GM21390 (cell line): ENCODE results near the gene STAT4.

Experiments used
- ATAC-seq: cut with Tn5 transposase; IDR thresholded peaks from one replicate; pipeline ENCODE4 v1.9.1; 2021; ENCODE audit not compliant: unreplicated experiment

STAT4 gene

DNA sequence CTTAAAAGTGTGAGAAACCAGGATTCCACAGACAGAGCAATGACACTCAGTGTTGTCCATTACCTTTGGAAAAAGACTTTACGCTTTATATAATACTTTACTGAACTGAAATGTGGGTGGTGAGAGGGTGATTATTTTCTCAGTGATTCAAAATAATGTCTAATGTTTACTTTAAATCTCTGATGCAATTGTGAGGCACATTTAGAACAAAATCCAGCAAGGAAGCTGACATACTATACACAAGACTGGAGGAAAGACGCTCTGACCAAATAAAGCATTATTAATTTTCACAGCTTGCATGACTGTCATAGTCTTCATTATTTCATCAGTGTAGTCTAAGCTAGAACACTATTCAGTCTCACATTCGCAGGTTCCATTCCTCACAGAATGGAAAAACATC lies 102.7 kb downstream of the STAT4 start:
- no peak for ATAC-seq

DNA sequence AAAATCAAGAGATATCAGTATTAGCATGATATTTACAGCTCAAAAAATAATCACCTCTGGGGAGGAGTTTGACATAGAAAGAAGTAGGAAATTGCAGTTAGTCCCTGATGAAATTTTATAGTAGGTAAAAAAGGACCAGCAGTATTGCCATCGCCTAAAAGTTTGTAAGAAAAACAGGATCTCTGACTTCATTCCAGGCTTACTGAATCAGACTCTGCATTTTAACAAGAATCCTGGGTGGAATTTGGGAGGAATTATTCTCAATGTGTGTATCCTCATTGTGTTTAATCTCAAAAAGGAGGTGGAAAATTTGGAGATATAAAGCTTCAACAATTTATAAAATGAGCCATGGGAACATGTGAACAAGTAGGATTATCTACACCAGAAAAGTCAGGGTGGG lies 105.7 kb downstream of the STAT4 start:
- ATAC-seq, result no peak

DNA sequence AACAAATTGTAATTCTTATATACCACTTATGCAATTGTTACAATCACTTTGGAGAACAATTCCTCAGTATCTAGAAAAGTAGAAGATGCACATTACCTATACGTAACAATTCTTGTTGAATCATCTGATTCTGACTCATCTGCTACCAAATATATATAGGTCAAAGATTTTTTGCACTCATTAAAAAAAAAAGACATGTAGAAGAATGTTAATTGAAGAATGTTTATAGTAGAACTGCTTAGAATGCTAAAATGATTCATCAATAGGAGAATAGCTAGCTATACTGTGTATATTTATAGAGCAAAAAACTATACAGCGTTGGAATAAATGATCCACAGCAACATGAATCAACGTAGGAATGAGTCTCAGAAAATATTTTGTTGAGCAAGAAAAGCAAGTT lies 107.4 kb downstream of the STAT4 start:
- ATAC-seq, result no peak

DNA sequence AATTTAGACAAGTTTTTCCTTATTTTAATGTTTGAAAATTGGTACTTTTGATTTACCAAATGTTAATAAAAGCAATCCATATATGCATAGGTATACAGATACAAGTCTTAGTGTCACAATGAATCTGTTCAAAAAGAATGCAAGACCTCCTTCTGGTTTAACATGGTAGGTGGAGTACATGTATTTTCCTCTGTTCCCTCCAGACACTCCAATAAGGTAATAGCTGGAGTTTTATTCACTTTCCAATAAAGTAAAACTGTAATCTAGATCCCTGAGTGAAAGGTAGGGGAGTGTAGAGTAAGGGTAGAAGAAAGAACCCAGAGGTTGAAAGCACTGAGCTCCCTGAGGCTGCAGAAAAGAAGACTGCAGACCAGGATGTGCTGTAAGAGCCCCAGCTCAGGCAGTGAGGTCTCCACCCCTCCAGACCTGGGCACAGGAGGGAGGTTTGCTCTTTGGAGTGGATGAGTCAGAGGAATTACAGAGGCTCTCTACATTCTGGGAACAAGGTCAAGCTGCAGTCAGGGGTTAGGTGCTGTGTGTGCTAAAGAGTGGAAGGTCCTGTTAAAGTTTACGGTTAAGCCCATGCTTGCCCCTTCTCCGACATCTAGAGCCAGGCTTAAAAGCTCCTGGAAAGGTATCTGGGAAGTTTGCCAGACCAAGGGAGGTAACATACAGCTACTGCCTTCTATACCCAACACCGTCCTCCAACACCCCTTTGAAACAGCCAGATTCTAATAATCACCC lies 109.2 kb downstream of the STAT4 start:
- ATAC-seq, result no peak

DNA sequence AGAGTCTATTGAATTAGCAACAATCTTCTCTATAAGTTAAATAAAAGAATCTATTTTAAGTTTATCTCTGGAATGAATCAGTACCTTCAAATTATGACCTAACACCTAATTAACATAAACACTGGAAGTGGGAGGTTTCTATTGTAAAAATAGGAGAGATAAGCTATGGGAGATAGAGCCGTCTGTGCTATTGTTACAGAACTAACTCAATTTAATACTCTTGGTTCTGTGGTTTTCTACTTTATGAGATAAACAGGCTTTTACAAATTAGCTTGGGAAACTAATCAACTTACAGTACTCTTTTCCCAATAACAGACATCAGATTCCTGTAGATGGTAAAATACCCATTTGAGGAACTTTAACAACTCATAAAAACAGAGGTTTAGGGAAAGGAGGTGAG lies 111.2 kb downstream of the STAT4 start:
- no peak for ATAC-seq

DNA sequence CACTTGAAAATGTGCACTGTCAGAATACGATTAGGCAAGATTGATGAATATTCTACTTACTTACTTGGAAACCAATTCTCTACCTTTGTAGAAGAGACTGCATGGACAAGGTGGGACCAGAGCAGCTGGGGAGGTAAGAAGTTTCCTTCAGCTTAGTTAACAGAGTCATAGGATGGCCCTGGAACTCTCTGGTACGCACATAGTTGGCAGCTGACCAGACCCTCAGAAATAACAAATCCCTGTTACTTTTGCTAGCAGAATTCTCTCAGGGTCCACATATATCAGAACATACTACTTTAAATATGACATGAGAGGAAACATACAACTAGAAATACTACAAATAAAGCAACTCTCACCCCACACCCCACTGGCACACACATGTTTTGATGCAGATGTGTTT lies 112.1 kb downstream of the STAT4 start:
- no peak for ATAC-seq

DNA sequence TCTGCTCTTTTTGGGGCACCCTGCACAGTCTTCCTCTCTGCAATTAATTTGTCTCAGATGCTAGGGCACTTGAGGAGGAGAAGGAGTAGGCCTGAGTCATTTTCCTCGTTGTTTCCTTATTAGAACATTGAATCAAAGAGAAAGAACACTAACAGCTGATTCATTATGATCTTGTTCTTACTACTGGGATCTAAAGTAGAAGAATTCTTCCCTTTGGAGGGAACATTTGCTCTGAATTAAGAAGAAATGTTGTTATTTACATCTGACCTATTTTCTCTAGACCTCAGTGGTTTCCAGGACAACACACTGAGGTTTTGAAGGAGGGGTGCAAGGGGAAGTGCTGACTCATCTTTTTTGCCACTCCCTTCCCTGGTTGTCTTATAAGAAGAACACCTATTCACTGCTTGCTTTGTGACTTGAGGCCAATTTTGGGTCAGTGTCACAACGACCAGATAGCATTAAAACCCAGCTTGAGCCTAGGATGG lies 112.5 kb downstream of the STAT4 start:
- ATAC-seq, result no peak

DNA sequence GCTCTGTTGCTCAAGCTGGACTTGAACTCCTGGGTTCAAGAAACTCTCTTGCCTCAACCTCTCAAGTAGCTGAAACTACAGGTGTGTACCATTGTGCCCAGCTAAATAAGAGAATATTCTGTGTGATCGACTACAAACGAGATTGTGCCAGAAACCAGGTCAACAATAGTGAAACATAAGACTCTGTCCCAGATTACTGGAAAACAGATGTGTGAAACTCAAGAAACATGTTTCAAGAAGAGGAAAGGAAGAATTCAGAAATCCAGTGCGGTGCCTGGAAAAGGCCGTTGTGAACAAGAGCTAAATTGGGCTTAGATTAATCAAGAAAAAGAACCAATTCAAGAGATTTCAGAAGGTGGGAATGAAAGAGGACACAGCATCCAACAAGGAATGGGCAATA lies 113.4 kb downstream of the STAT4 start:
- ATAC-seq, result no peak

DNA sequence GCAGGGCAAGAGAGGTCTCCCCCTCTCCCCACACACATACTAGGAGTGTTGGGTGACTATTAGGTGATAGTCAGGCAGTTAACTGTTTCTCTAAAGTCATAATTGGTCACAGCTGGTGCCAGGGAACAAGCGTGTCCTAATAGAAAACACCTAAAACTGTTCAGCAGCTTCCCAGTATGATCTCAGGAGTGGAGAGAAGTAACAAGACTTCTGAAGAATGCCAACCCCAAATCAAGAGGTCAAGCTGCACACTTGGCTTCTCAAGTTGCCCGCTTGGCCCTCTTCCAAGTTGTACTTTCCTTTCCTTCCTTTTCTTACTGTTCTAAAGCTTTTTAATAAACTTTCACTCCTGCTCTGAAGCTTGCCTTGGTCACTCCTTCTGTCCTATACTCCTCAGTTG lies 114.4 kb downstream of the STAT4 start:
- no peak for ATAC-seq

DNA sequence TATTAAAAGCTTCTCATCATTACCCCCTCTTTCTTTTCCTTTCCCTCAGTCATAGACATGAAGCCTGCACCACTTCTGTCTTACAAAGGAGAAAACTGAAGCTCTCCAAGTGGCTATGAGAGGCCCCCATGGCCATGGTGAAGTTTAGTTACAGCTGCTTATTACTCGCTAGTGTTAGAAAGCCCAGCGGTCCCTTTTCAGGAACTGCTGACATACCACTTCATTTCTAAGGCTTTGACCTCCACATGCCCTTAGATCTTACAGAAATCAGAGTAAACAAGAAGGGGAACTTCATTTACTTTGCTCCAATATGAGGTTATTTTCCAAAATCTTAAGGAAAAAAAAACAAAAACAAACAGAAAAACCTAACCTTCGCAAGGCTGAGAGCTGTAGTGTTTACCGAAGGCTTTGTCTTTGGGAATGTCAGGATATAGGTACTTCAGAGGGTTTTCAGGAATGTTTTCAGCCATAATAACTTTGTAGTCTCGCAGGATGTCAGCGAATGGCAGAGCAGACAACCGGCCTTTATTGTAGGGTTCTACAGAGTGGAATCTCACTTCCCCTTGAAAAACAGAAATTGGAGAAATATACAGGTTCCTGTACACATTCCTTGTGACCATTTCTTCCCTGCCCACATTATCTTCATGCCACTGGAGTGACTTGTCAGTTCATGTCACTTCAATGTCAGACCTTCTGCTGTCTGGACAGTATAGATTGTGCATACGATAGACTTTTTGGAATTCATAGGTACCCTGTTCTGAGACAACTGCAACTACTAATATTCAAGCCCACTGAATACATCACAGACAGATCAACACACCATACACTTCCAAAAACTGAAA lies 118.0 kb downstream of the STAT4 start:
- no peak for ATAC-seq

DNA sequence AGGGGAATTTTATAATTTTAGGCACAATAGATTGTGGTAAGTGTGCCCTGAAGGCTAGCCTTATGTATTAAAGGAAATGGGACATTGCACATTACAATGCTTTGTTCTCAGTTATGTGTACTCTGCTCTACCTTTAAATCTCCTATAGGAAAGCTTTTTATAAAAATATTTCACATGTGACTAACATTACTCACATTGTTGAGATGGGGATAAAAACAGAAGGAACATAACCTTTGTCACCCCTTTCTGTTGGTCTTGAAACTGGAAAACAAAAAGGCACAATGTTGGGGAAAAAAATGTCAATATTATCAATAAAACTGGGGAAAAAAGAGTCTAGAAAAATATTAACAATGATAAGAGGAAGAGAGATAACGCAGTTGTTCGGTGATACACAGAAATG lies 119.5 kb downstream of the STAT4 start:
- ATAC-seq, result no peak

DNA sequence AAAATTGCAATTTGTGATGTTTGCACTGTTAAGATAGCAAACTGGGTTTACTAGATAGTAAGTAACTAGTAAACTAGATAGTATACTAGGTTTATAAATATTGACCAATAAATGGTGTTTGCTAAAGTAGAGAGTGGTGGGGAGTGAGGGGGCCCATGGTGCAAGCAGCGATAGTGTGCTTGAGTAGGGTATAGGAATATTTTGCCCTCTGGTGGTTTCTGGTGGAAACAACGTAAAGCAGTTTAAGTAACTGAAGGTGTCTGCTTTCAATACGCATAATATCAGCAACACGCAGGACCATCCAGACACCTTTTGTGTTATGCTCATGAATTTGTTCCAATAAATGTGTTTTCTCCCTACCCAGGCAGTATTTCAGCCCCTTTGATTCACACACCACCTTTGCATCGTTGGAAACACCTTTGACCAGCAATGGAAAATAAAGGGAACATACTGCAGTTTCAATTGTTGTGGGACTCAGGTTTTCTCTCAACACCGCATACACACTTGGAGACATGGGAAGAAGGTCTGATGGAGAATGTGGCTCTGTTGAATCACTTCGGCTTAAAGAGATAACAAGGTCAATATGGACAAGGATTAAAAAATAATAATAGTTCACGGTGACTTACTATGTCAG lies 120.2 kb downstream of the STAT4 start:
- ATAC-seq, result peak; percentile 95

DNA sequence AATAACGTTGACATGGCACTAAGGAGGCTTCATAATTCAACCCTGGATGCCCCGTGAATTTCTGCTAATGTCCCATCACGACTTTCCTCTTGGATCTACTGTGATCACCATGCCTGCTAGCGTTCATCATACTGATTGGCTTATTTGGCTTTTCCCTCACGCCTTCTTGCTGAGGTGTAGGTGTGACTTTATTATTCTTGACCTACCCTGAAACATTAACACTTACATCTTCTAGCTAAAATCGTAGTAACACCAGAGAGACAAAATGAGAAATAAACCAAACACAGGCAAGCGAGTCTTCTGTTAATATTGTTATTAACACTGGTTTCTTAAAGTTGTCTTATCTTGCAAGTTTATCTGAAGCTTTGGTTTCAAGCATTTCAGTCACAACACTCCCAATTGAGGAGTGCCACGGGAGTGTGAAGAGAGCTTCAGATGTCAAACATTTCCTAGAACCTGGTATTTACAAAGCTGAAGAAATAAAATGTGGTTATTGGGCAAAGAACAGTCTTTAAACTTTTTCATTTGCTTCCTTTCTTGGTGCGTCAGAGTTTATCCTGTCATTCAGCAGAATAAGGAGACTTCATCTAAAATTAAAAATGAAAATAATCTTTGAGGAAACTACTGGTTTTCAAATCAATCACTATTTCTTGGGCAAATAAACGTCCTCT lies 121.4 kb downstream of the STAT4 start:
- ATAC-seq, result no peak

DNA sequence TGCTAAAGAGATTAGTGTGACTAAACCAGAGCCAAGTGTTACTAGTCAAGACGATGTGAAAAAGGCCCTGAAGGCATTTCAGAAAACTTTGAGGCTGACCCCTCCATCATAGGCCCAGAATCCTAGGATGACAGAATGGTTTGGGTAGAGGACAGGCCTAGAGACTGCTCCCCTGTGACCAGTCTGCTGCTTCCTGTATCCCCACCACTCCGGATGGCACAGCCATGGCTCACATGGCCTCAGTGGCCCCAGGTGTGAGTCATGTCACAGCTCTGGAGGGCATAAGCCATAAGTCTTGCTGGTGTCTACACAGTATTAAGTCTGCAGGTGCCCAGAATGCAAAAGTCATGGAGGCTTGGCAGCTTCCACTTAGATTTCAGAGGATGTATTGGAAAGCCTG lies 124.4 kb downstream of the STAT4 start:
- ATAC-seq, result no peak

DNA sequence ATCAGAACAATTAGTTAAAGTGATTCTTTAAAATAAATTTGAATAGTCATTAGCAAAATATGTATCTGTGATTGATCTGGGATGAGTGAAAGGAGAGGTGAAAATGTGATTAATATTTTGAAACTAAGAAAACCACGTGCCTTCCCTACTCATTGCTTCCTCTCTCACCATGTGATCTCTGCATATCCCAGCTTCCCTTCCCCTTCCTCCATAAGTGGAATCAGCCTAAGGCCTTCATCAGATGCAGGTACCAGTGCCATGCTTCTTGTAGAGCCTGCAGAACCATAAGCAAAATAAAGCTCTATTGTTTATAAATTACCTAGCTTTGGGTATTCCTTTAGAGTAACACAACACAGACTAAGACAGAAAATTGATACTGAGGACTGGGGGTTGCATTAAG lies 125.7 kb downstream of the STAT4 start:
- ATAC-seq, result no peak

DNA sequence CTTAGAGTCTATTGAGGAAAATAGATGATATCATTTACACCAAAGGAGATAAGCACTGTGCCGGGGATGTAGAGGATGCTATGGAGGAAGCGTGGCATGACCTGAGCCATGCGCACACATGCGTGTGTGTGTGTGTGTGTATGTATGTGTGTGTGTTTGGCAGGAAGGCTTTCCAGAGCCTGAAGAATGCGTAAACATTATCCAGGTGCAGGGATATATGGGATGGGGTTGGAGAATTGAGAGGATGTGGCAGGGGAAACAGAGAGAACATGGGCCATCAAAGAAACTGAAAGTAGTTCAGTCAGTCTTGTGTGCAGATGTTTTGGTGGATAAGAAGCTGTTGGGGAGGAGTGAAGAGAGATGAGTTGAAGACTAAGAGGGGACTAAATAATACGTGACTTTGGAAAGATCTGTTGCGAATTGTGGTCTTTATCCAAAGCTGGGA lies 127.5 kb downstream of the STAT4 start:
- no peak for ATAC-seq

DNA sequence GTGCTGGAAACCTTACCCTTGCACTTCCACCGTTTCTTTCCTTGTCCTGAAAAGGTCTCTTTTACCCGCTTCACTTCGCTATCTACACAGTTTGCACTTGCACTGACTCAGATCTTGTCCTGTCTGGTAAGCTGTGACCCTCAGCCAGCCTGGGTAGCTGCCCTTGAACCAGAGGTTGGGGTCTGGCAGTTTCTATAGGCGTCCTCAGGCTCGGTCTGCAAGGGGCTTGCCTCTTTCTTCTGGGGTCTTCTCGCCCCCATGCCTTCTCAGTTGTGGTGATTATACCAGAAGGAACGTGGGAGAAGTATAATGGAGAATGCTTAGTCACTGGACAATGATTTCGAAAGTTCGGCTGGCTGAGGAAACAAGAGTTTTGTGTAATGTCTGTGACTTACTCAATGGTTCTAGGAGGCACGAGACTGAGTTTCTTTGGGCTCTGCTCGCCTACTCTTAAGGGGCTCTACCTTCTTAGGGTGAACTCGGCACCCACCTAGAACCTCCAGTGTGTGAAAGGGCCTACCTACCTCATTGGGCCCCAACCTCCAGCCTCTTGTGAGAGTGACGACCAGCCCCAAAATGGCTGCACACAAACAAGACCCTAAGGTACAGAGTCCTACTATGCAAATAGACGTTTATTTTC lies 129.9 kb downstream of the STAT4 start:
- peak; percentile 16 for ATAC-seq

DNA sequence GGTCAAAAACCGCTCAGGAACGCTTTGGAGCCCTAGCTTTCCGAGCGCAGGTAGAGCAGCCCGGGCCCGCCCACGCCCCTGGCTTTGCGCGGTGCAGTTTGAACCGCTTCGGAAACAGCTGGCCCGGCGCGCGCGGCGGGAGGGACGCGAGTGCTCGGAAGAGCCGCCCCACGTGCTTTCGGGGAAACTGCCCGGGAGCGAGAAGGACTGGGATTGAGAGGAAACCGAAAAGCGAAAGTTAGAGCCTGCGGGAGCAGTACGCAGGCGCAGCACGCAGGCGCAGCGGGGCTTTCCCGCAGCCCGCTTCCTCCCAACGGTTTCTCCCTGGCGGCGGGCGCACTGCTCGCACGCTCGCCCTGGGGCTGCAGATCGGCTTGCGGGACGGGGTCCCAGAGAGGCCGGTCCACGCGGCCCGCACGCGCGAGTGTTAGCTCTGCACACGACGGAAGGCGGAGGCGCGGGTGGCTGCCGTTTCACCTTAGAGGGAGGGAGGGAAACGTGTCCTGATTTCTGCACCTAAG lies 130.5 kb downstream of the STAT4 start:
- ATAC-seq, result peak; percentile 70

DNA sequence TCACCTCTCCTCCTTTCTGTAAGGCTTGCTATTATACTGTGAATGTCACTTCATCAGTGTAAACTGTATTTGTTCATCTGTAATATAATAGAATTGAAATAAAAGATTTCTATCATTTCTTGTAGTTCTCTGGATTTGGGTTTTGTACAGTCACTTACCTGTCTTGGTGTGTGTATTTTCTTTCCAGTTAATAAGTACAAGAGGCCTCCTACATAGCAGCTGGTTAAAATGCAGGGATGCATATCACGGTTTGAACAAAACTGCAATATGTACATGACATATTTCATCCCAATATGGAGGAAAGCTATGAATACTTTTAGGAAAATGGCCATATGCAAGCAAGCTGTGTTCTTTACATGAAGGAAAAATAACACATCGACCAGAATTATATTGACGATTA lies 131.4 kb downstream of the STAT4 start:
- no peak for ATAC-seq

DNA sequence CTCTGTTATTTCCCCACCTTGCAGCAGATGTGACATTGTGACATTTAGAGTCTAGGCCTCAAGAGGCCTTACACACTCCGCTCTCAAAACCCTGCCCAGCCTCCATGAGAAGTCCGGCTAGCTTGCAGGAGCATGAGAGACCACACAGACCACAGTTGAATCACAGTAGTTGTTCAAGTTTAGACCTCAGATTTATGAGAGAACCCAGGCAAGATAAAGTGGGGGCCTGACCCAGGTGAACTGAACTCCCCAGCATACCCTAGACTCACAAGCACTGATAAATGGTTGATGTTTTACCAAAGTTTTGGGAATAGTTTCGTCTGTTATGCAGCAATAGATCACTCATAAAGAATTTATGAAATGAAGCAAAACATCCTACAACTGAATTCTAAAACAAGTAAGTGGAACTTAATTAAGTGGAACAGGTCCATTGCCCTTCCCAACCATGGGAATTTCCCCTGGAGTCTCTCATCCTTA lies 132.1 kb downstream of the STAT4 start:
- no peak for ATAC-seq
